T-cell (primary cell): ENCODE results near the gene PER2. TPM values are rescaled to one million over a fixed set of nuclear protein-coding genes. Genes with fewer than 3 reads are reported as not detected.
"Not testable (repeated sequence)": the region's sequence is repeated elsewhere in the genome, so short reads cannot be mapped to it uniquely, and the experiment has no call there.

ENCODE experiments used
- ATAC-seq, 4 experiments: fragments of 200-7000 bp in 3 of 4; fragments of 150-1000 bp in 1 of 4; cut with Tn5 transposase; replicated peaks in 1 of 4; 1 replicate in 3 of 4; 2 replicates in 1 of 4; pipeline ENCODE4 v1.10.0; 2021; ENCODE audit warnings: moderate library complexity in 3 of 4, mild to moderate bottlenecking in 2 of 4, moderate number of reproducible peaks in 1 of 4
- CTCF ChIA-PET, 2 donors: fragments of 300-600 bp; sonication (Branson Sonifier 250); formaldehyde crosslinking; loops; one replicate each; lab custom pipeline; 2022; ENCODE audit warnings: antibody characterized with exemption in 2 of 2; lab: Charles Lee
- POLR2A ChIA-PET, 2 donors: fragments of 300-600 bp; sonication (Branson Sonifier 250); formaldehyde crosslinking; loops; one replicate each; lab custom pipeline; 2022; ENCODE audit warnings: antibody characterized with exemption in 2 of 2; lab: Charles Lee
- DNase-seq, 35 experiments: peaks; one replicate each; pipeline versions ENCODE4 v3.0.0 to v3.0.0-alpha.2; 2013 to 2023
- H3K27ac ChIP-seq: one replicate; pipeline ENCODE4 v1.5.1; 2013; ENCODE audit warnings: low read length
- H3K27me3 ChIP-seq, 2 experiments: replicated peaks in 1 of 2; 1 replicate in 1 of 2; 2 replicates in 1 of 2; pipeline versions ENCODE4 v1.6.1 to v1.7.0; 2013; ENCODE audit warnings: low read length in 1 of 2, mixed read lengths in 1 of 2; ENCODE audit not compliant: control insufficient read depth in 2 of 2, insufficient read depth in 2 of 2; ENCODE audit errors: extremely low read depth in 1 of 2
- H3K36me3 ChIP-seq, 2 donors: 1 replicate in 1 of 2; 2 replicates in 1 of 2; pipeline versions ENCODE4 v1.6.1 to v1.7.0; 2013; ENCODE audit warnings: low read length in 1 of 2; ENCODE audit not compliant: control insufficient read depth in 2 of 2, insufficient read depth in 1 of 2; ENCODE audit errors: extremely low read depth in 1 of 2
- H3K4me1 ChIP-seq, 2 experiments: 1 replicate in 1 of 2; 2 replicates in 1 of 2; pipeline versions ENCODE4 v1.6.1 to v1.7.0; 2013; ENCODE audit warnings: low read length in 2 of 2, mixed read lengths in 1 of 2; ENCODE audit not compliant: insufficient read depth in 2 of 2, control insufficient read depth in 1 of 2; ENCODE audit errors: extremely low read depth in 1 of 2
- H3K4me3 ChIP-seq, 2 donors: 1 replicate in 1 of 2; 2 replicates in 1 of 2; pipeline versions ENCODE4 v1.5.1 to v1.7.0; 2013; ENCODE audit warnings: mild to moderate bottlenecking in 2 of 2, low read length in 1 of 2, moderate library complexity in 1 of 2; ENCODE audit not compliant: control insufficient read depth in 1 of 2; ENCODE audit errors: extremely low read depth in 1 of 2
- H3K9me3 ChIP-seq: 2 replicates; pipeline ENCODE4 v1.7.0; 2013
- H3K27ac Mint-ChIP-seq, 2 donors: one replicate each; pipeline ENCODE4 v1.8.0; 2020 to 2021; ENCODE audit warnings: mild to moderate bottlenecking in 2 of 2, mixed read lengths in 2 of 2
- H3K27me3 Mint-ChIP-seq, 2 donors: one replicate each; pipeline ENCODE4 v1.8.0; 2021 to 2022; ENCODE audit warnings: mixed read lengths in 2 of 2
- H3K36me3 Mint-ChIP-seq: one replicate; pipeline ENCODE4 v1.8.0; 2021; ENCODE audit warnings: mixed read lengths
- H3K4me1 Mint-ChIP-seq, 3 donors: one replicate each; pipeline ENCODE4 v1.8.0; 2020 to 2022; ENCODE audit warnings: mixed read lengths in 3 of 3, mild to moderate bottlenecking in 1 of 3
- H3K4me3 Mint-ChIP-seq, 3 donors: one replicate each; pipeline ENCODE4 v1.8.0; 2020 to 2022; ENCODE audit warnings: mild to moderate bottlenecking in 3 of 3, mixed read lengths in 3 of 3, moderate library complexity in 3 of 3
- H3K9me3 Mint-ChIP-seq, 3 donors: one replicate each; pipeline ENCODE4 v1.8.0; 2020 to 2022; ENCODE audit warnings: mixed read lengths in 3 of 3
- WGBS: methylation state at CpG from one replicate; pipeline ENCODE4 v1.1.5; 2013; ENCODE audit warnings: missing lambda C conversion rate; ENCODE audit not compliant: insufficient coverage; 5-methylcytosine and 5-hydroxymethylcytosine counted together
- total RNA-seq, 35 experiments: library from RNA in 6 of 35; stranded (reverse) in 6 of 35; fragments of 120-200 nt in 1 of 35; gene quantifications; one replicate each; pipeline versions ENCODE4 v1.2.1 to v1.2.4 and lab custom pipeline; 2013 to 2026

PER2 gene
- total RNA-seq, 5 donors from 2014 or later (not counting 1 experiment from before 2014, with no cell fraction given) = 9.3 to 24.5 (median 13.0) TPM

- H3K9me3 Mint-ChIP-seq = no peaks in the 10 kb centered on the region
- no peaks in the 10 kb centered on the region for H3K27me3 ChIP-seq
Observed at GRCh38 chr2:238272156-238272555, 16.3 kb downstream of the PER2 start.

GRCh38 chr2:238271686-238272085 is 16.7 kb downstream of the PER2 start:
- H3K27me3 ChIP-seq, H3K4me1 ChIP-seq, H3K9me3 Mint-ChIP-seq, H3K9me3 ChIP-seq, H3K4me3 Mint-ChIP-seq, CTCF ChIA-PET, POLR2A ChIA-PET, H3K27ac Mint-ChIP-seq, H3K27me3 Mint-ChIP-seq, H3K4me1 Mint-ChIP-seq, H3K27ac ChIP-seq, H3K4me3 ChIP-seq, ATAC-seq, DNase-seq: not testable (repeated sequence)
- peaks cover 21 to 66% of the 10 kb centered on the region in 2 donors for H3K36me3 ChIP-seq
- H3K36me3 Mint-ChIP-seq = peaks cover 54% of the 10 kb centered on the region
- WGBS = 88% methylated on average over 8 of the region's 8 CpGs

More at GRCh38 chr2:238272156-238272555, 16.3 kb downstream of the PER2 start:
- ATAC-seq (no peak), DNase-seq (no peak)
- Mint-ChIP-seq H3K4me3 (no peak overlapping the region), H3K4me1 (no peaks in the 10 kb centered on the region), H3K36me3 (peaks cover 54% of the 10 kb centered on the region), H3K27me3 (no peaks in the 10 kb centered on the region), H3K27ac (no peak overlapping the region)
- no CpG with 5 or more reads among the region's 4 CpGs for WGBS
- Histone ChIP-seq H3K4me3 (no peak overlapping the region), H3K27ac (no peak overlapping the region), H3K9me3 (no peaks in the 10 kb centered on the region), H3K36me3 (peaks cover 21 to 69% of the 10 kb centered on the region in 2 donors), H3K4me1 (no peaks in the 10 kb centered on the region)
- ChIA-PET CTCF (no interaction called here), POLR2A (no interaction called here)

GRCh38 chr2:238271061-238271554 is 17.3 kb downstream of the PER2 start:
- ChIA-PET POLR2A (no interaction called here), CTCF (no interaction called here)
- H3K4me1 ChIP-seq = no peaks in the 10 kb centered on the region
- Mint-ChIP-seq H3K27ac (no peak overlapping the region), H3K4me3 (no peak overlapping the region), H3K36me3 (peaks cover 51% of the 10 kb centered on the region), H3K27me3 (no peaks in the 10 kb centered on the region), H3K4me1 (no peaks in the 10 kb centered on the region), H3K9me3 (no peaks in the 10 kb centered on the region)
- H3K36me3 ChIP-seq = peaks cover 21 to 63% of the 10 kb centered on the region in 2 donors
- ATAC-seq = no peak
- 97% methylated on average over 7 of the region's 13 CpGs for WGBS
- no peak overlapping the region for H3K27ac ChIP-seq
- no peaks in the 10 kb centered on the region for H3K9me3 ChIP-seq
- no peaks in the 10 kb centered on the region for H3K27me3 ChIP-seq
- no peak for DNase-seq
- no peak overlapping the region for H3K4me3 ChIP-seq

- Mint-ChIP-seq H3K27ac (no peak overlapping the region), H3K27me3 (no peaks in the 10 kb centered on the region), H3K4me3 (no peak overlapping the region), H3K9me3 (no peaks in the 10 kb centered on the region), H3K4me1 (no peaks in the 10 kb centered on the region), H3K36me3 (peaks cover 51% of the 10 kb centered on the region)
- ChIA-PET POLR2A (interaction anchor here in 1 of 2 donors (0.7 kb wide), 1 partner anchor 83 kb away, joined by 5 read pairs; no protein-coding TSS in a partner anchor), CTCF (no interaction called here)
- H3K27ac ChIP-seq = no peak overlapping the region
- no peak overlapping the region for H3K4me3 ChIP-seq
- peak in 1 of 4 experiments; percentile 28 for ATAC-seq
- no peaks in the 10 kb centered on the region for H3K27me3 ChIP-seq
- no peak for DNase-seq
- 98% methylated on average over 7 of the region's 9 CpGs for WGBS
- H3K4me1 ChIP-seq = no peaks in the 10 kb centered on the region
- no peaks in the 10 kb centered on the region for H3K9me3 ChIP-seq
- peaks cover 21 to 61% of the 10 kb centered on the region in 2 donors for H3K36me3 ChIP-seq
Observed at GRCh38 chr2:238270606-238271005, 17.8 kb downstream of the PER2 start.

GRCh38 chr2:238269741-238270140 is 18.7 kb downstream of the PER2 start:
- no peaks in the 10 kb centered on the region for H3K4me1 ChIP-seq
- no peak overlapping the region for H3K27ac ChIP-seq
- Mint-ChIP-seq H3K27me3 (no peaks in the 10 kb centered on the region), H3K9me3 (no peaks in the 10 kb centered on the region), H3K36me3 (peaks cover 45% of the 10 kb centered on the region), H3K4me3 (no peak overlapping the region), H3K27ac (no peak overlapping the region), H3K4me1 (no peaks in the 10 kb centered on the region)
- H3K9me3 ChIP-seq = no peaks in the 10 kb centered on the region
- no peaks in the 10 kb centered on the region for H3K27me3 ChIP-seq
- DNase-seq (no peak), ATAC-seq (no peak)
- no peak overlapping the region for H3K4me3 ChIP-seq
- WGBS = 100% methylated on average over 5 of the region's 6 CpGs
- ChIA-PET CTCF (no interaction called here), POLR2A (no interaction called here)
- H3K36me3 ChIP-seq = peaks cover 21 to 54% of the 10 kb centered on the region in 2 donors

- Histone ChIP-seq H3K27me3 (no peaks in the 10 kb centered on the region), H3K4me3 (no peak overlapping the region), H3K4me1 (peaks cover 0 to 8% of the 10 kb centered on the region in 2 experiments), H3K9me3 (no peaks in the 10 kb centered on the region), H3K27ac (no peak overlapping the region), H3K36me3 (peaks cover 20 to 47% of the 10 kb centered on the region in 2 donors)
- Mint-ChIP-seq H3K9me3 (no peaks in the 10 kb centered on the region), H3K27ac (no peak overlapping the region), H3K4me3 (no peak overlapping the region), H3K4me1 (peaks cover 5 to 8% (median 5%) of the 10 kb centered on the region in 3 donors), H3K36me3 (peaks cover 39% of the 10 kb centered on the region), H3K27me3 (no peaks in the 10 kb centered on the region)
- DNase-seq (no peak), ATAC-seq (no peak)
- POLR2A ChIA-PET = no interaction called here
- 96% methylated on average over 20 of the region's 20 CpGs for WGBS
- CTCF ChIA-PET = no interaction called here
Observed at GRCh38 chr2:238267884-238268680, 20.3 kb downstream of the PER2 start.
